OCI-LY7 (cell line): Measurements from ENCODE around the gene AHNAK2.

Experiments
- EZH2phosphoT487 ChIP-seq: fragments of 200-600 bp; sonication (generic); IDR thresholded peaks from 2 replicates; pipeline ENCODE4 v1.6.1; 2018; ENCODE audit warnings: low read depth, borderline replicate concordance, mild to moderate bottlenecking, mixed run types, antibody characterized with exemption, low read length, moderate library complexity, mixed read lengths
- TF ChIP-seq, protein P1 (sequence below): fragments of 200-600 bp; sonication (generic); conservative IDR thresholded peaks from 2 replicates; pipeline ENCODE4 v1.5.1; 2014; ENCODE audit warnings: mild to moderate bottlenecking, antibody characterized with exemption, low read length, moderate library complexity, mixed read lengths

DNA sequence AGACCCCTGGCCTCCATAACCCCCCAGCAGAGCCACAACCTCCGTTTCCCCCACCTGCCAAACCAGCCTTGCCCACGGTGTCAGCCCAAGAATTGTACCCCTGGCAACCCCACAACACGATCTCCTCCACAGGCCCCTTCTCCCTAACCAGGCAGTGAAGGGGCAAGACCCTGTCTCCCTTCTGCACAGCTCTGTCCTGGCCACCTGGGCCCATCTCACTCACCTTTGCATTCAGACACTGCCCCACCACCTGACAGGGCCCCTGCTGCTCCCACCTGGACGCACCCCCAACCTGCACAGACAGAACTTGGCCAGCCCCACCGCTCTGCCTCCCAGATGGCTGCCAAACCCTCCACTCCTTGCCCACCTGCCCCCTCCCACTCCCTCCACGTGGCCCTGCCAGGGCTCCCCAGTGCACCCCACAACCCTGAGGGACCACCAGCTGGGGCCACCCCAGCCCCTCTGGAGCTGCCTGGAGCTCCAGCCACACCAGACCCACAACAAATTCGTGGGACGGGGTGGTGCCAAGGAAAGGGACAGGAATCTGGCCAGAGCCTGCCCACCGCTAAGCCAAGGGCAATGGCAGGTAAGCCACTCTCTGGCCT lies 11.8 kb downstream of the AHNAK2 start:
- TF ChIP-seq, protein P1, sequence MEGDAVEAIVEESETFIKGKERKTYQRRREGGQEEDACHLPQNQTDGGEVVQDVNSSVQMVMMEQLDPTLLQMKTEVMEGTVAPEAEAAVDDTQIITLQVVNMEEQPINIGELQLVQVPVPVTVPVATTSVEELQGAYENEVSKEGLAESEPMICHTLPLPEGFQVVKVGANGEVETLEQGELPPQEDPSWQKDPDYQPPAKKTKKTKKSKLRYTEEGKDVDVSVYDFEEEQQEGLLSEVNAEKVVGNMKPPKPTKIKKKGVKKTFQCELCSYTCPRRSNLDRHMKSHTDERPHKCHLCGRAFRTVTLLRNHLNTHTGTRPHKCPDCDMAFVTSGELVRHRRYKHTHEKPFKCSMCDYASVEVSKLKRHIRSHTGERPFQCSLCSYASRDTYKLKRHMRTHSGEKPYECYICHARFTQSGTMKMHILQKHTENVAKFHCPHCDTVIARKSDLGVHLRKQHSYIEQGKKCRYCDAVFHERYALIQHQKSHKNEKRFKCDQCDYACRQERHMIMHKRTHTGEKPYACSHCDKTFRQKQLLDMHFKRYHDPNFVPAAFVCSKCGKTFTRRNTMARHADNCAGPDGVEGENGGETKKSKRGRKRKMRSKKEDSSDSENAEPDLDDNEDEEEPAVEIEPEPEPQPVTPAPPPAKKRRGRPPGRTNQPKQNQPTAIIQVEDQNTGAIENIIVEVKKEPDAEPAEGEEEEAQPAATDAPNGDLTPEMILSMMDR = no peak
- no peak for TF ChIP-seq EZH2phosphoT487
